Tibial nerve (tissue), 4 donors: ENCODE results near the gene INO80D.

Experiments used
- CTCF ChIP-seq, 5 experiments: fragments of 200-600 bp in 3 of 5; fragments of 450-650 bp in 2 of 5; sonication (generic) in 3 of 5; IDR thresholded peaks; one replicate each; pipeline ENCODE4 v1.5.1; 2016 to 2019; ENCODE audit warnings: antibody characterized with exemption in 5 of 5, mild to moderate bottlenecking in 3 of 5, moderate library complexity in 2 of 5
- EP300 ChIP-seq, 2 donors: sonication (generic); formaldehyde crosslinking; IDR thresholded peaks; one replicate each; pipeline ENCODE4 v1.6.1; 2017; ENCODE audit warnings: antibody characterized with exemption in 2 of 2, mild to moderate bottlenecking in 1 of 2
- POLR2A ChIP-seq, 2 donors: fragments of 450-650 bp; IDR thresholded peaks; one replicate each; pipeline ENCODE4 v1.6.1; 2017; ENCODE audit warnings: antibody characterized with exemption in 2 of 2, mild to moderate bottlenecking in 2 of 2, moderate library complexity in 2 of 2

- no peak for TF ChIP-seq CTCF (IDR thresholded peaks at IDR 0.05)
- TF ChIP-seq POLR2A (IDR thresholded peaks at IDR 0.05): no peak
- TF ChIP-seq EP300 (IDR thresholded peaks at IDR 0.05): no peak
Measured at GRCh38 chr2:205990104-205990503, 95.9 kb downstream of the INO80D start.
